ENCODE results near the gene C2CD2L. TPM values are rescaled to one million over a fixed set of nuclear protein-coding genes. Genes with fewer than 3 reads are reported as not detected.

Gene C2CD2L
- total RNA-seq, 1 experiment from 2014 or later = 5.6 TPM

DNA sequence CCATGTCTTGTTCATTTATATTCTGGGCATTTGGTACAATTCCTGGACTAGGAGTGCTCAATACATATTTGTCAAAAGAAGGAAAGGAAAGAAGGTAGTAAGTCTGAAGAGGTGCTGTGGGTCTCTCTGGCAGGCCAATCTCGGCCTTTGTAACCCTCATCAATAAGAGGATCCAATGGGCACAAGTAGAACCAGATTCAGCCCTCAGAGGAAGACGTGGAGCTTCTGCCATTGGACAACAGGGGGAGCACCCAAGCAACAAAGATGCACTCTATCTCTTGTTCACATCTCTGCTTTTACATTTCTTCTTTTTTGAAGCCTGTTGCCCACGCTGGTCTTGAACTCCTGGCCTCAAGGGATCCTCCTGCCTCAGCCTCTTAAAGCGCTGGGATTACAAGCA is 41.8 kb upstream of the C2CD2L start:
- H3K4me2 ChIP-seq (ENCODE audit: insufficient read depth, insufficient read length, low read length) = no peak overlapping the region
- no peak overlapping the region for H4K5ac ChIP-seq (ENCODE audit: insufficient read length, low read depth, low read length)
- H3K27me3 ChIP-seq (ENCODE audit: insufficient read depth, low read length) = no peaks in the 10 kb centered on the region
- no peak overlapping the region for H3K27ac ChIP-seq (ENCODE audit: insufficient read length, low read depth, low read length)
- Mint-ChIP-seq H3K4me1 (peaks cover 7 to 10% of the 10 kb centered on the region in 2 experiments), H3K27me3 (ENCODE audit: low read depth) (no peaks in the 10 kb centered on the region), H3K27ac (no peak overlapping the region), H3K36me3 (ENCODE audit: insufficient read depth in 1 of 3, low read depth in 3 of 3) (peaks cover 3 to 5% (median 5%) of the 10 kb centered on the region in 3 experiments; a peak in 6 of 7 replicates), H3K4me3 (peak overlapping the region in 1 of 2 experiments; percentile 6; a peak in 2 of 5 replicates), H3K9me3 (no peaks in the 10 kb centered on the region; a peak in 1 of 5 replicates)
- no peak overlapping the region for H2BK15ac ChIP-seq (ENCODE audit: low read depth, low read length)
- H3K23me2 ChIP-seq (ENCODE audit: insufficient read length, low read depth, low read length, poor library complexity, severe bottlenecking) = peaks cover 7% of the 10 kb centered on the region
- H3K79me2 ChIP-seq (ENCODE audit: insufficient read depth, low read length) = no peaks in the 10 kb centered on the region; the same call in 1 of the 2 replicates
- H3T11ph ChIP-seq (ENCODE audit: low read length) = no peak overlapping the region
- H3K4ac ChIP-seq (ENCODE audit: low read depth, low read length) = no peak overlapping the region
- peaks cover 5% of the 10 kb centered on the region for H3K79me1 ChIP-seq (ENCODE audit: insufficient read depth, low read depth, low read length, poor library complexity, severe bottlenecking)
- no peak overlapping the region for H3K23ac ChIP-seq (ENCODE audit: insufficient read length, low read depth, low read length)
- no peak overlapping the region for H2BK5ac ChIP-seq (ENCODE audit: insufficient read length, low read length)
- no peak overlapping the region for H2BK120ac ChIP-seq (ENCODE audit: low read depth, low read length, poor library complexity, severe bottlenecking)
- no peak overlapping the region for H3K9ac ChIP-seq (ENCODE audit: extremely low read depth, insufficient read length, low read length)
- WGBS (ENCODE audit: extremely low coverage, insufficient read length, low lambda C conversion rate) = no CpG with 5 or more reads among the region's 4 CpGs
- H2BK20ac ChIP-seq (ENCODE audit: low read depth, low read length, poor library complexity, severe bottlenecking) = no peak overlapping the region
- no peak overlapping the region for H3K14ac ChIP-seq (ENCODE audit: insufficient read depth, low read length)
- H4K8ac ChIP-seq (replicated peaks; ENCODE audit: insufficient read length, low read depth, low read length) = no peak overlapping the region
- H3K18ac ChIP-seq (ENCODE audit: insufficient read length, low read depth, low read length) = no peak overlapping the region
- H3K56ac ChIP-seq (ENCODE audit: insufficient read length, low read depth, low read length) = no peak overlapping the region
- peak; percentile 49 for DNase-seq
- H2AFZ ChIP-seq (ENCODE audit: low read length) = no peak overlapping the region
- H3K9me3 ChIP-seq (ENCODE audit: control insufficient read depth, low read depth, low read length) = no peaks in the 10 kb centered on the region
- no peaks in the 10 kb centered on the region for H3K4me1 ChIP-seq (ENCODE audit: insufficient read depth, low read length)
- TF ChIP-seq, protein P1, sequence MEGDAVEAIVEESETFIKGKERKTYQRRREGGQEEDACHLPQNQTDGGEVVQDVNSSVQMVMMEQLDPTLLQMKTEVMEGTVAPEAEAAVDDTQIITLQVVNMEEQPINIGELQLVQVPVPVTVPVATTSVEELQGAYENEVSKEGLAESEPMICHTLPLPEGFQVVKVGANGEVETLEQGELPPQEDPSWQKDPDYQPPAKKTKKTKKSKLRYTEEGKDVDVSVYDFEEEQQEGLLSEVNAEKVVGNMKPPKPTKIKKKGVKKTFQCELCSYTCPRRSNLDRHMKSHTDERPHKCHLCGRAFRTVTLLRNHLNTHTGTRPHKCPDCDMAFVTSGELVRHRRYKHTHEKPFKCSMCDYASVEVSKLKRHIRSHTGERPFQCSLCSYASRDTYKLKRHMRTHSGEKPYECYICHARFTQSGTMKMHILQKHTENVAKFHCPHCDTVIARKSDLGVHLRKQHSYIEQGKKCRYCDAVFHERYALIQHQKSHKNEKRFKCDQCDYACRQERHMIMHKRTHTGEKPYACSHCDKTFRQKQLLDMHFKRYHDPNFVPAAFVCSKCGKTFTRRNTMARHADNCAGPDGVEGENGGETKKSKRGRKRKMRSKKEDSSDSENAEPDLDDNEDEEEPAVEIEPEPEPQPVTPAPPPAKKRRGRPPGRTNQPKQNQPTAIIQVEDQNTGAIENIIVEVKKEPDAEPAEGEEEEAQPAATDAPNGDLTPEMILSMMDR (conservative IDR thresholded peaks at IDR 0.05) = peak; percentile 62
- H2BK12ac ChIP-seq (ENCODE audit: insufficient read length, low read depth, low read length) = no peak overlapping the region
- no peak overlapping the region for H2AK5ac ChIP-seq (ENCODE audit: insufficient read length, low read length)
- H4K20me1 ChIP-seq (ENCODE audit: control insufficient read depth, insufficient read depth, insufficient read length) = no peaks in the 10 kb centered on the region
- no peak overlapping the region for H4K91ac ChIP-seq (ENCODE audit: insufficient read length, low read depth, low read length)

Data from H9 (cell line).